22Rv1 (cell line): ENCODE measurements around the gene PLA2G4D.
"Not testable (repeated sequence)": the region's sequence is repeated elsewhere in the genome, so short reads cannot be mapped to it uniquely, and the experiment has no call there.

Source experiments
- H3K27ac ChIP-seq: fragments of 450-650 bp; 2 replicates; pipeline ENCODE4 v1.5.1; 2017
- CTCF ChIP-seq: fragments of 450-650 bp; IDR thresholded peaks from 2 replicates; pipeline ENCODE4 v1.5.1; 2017; ENCODE audit warnings: mild to moderate bottlenecking
- ZFX ChIP-seq: fragments of 450-650 bp; IDR thresholded peaks from 2 replicates; pipeline ENCODE4 v1.6.1; 2017; ENCODE audit warnings: antibody characterized with exemption, borderline replicate concordance

PLA2G4D gene

GRCh38 chr15:42100021-42100800 lies 5.8 kb upstream of the PLA2G4D start:
- no peak overlapping the region for H3K27ac ChIP-seq
- TF ChIP-seq CTCF (no peak), ZFX (no peak)

GRCh38 chr15:42097018-42097417 lies 2.7 kb upstream of the PLA2G4D start:
- H3K27ac ChIP-seq: no peak overlapping the region
- TF ChIP-seq ZFX (no peak), CTCF (no peak)

GRCh38 chr15:42093966-42094365 lies 396 bp downstream of the PLA2G4D start:
- TF ChIP-seq CTCF (no peak), ZFX (no peak)
- no peak overlapping the region for H3K27ac ChIP-seq

GRCh38 chr15:42092398-42093318 lies 1.7 kb downstream of the PLA2G4D start:
- H3K27ac ChIP-seq: no peak overlapping the region
- TF ChIP-seq ZFX: no peak
- TF ChIP-seq CTCF: no peak

GRCh38 chr15:42091753-42092397 lies 2.5 kb downstream of the PLA2G4D start:
- H3K27ac ChIP-seq: not testable (repeated sequence)

GRCh38 chr15:42090781-42091180 lies 3.6 kb downstream of the PLA2G4D start:
- TF ChIP-seq ZFX (no peak), CTCF (no peak)
- no peak overlapping the region for H3K27ac ChIP-seq

GRCh38 chr15:42090370-42090769 lies 4.0 kb downstream of the PLA2G4D start:
- TF ChIP-seq ZFX: no peak
- no peak for TF ChIP-seq CTCF
- no peak overlapping the region for H3K27ac ChIP-seq
